Measurements from ENCODE around the gene KLHL29.

DNA sequence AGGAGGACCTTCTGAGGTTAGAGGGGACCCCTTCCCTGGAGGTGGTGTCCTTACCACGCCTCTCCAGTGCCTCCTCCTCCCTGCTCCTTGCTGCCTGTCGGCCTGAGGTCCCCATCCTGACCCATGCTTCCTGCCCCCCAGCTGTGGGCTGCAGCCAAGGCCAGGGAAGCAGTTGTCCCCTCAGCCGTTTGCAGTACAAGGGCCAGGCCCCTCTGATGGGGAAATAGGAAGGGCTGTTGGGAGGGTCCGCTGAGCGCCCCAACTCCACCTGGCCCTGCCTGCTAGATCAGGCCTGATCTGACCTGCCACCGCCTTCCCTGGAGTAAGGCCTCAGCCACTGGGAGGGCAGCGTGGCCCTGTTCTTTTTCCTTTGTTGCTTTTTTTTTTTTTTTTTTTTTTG, 219.8 kb downstream of the KLHL29 start:
- TF ChIP-seq, protein P1, sequence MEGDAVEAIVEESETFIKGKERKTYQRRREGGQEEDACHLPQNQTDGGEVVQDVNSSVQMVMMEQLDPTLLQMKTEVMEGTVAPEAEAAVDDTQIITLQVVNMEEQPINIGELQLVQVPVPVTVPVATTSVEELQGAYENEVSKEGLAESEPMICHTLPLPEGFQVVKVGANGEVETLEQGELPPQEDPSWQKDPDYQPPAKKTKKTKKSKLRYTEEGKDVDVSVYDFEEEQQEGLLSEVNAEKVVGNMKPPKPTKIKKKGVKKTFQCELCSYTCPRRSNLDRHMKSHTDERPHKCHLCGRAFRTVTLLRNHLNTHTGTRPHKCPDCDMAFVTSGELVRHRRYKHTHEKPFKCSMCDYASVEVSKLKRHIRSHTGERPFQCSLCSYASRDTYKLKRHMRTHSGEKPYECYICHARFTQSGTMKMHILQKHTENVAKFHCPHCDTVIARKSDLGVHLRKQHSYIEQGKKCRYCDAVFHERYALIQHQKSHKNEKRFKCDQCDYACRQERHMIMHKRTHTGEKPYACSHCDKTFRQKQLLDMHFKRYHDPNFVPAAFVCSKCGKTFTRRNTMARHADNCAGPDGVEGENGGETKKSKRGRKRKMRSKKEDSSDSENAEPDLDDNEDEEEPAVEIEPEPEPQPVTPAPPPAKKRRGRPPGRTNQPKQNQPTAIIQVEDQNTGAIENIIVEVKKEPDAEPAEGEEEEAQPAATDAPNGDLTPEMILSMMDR (IDR thresholded peaks at IDR 0.05) = no peak
- TF ChIP-seq POLR2A (IDR thresholded peaks at IDR 0.05) = no peak
